Breast epithelium (tissue), 3 donors: Measurements from ENCODE around the gene CDK14.

Experiments used
- POLR2A ChIP-seq: fragments of 450-650 bp; IDR thresholded peaks from one replicate; pipeline ENCODE4 v1.6.1; 2016; ENCODE audit warnings: antibody characterized with exemption, mild to moderate bottlenecking, moderate library complexity
- POLR2AphosphoS5 ChIP-seq, 3 donors: sonication (generic); formaldehyde crosslinking; IDR thresholded peaks; one replicate each; pipeline ENCODE4 v1.6.1; 2017; ENCODE audit warnings: antibody characterized with exemption in 3 of 3
- TF ChIP-seq, protein P1 (sequence below), 3 donors: fragments of 450-650 bp; IDR thresholded peaks; one replicate each; pipeline ENCODE4 v1.5.1; 2016 to 2017; ENCODE audit warnings: antibody characterized with exemption in 3 of 3, mild to moderate bottlenecking in 3 of 3, moderate library complexity in 3 of 3

DNA sequence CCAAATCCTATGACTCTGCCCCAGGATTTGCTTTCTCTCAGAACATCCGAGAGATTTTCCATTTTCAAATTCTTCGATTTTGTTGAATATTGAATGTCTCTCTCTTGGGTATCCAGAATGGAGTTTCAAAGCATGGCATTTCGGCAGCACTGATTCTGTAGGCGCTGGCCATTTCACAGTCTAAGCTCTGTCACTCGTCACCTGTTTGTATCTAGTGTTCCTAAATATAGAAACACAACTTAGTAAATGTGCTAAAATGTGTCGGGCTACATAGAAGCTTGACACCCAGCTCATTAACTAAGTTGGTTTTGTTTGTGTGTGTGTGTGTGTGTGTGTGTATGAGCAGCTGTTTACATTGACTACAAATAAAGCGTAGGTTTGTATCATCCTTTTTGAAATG is 494.6 kb downstream of the CDK14 start:
- TF ChIP-seq, protein P1, sequence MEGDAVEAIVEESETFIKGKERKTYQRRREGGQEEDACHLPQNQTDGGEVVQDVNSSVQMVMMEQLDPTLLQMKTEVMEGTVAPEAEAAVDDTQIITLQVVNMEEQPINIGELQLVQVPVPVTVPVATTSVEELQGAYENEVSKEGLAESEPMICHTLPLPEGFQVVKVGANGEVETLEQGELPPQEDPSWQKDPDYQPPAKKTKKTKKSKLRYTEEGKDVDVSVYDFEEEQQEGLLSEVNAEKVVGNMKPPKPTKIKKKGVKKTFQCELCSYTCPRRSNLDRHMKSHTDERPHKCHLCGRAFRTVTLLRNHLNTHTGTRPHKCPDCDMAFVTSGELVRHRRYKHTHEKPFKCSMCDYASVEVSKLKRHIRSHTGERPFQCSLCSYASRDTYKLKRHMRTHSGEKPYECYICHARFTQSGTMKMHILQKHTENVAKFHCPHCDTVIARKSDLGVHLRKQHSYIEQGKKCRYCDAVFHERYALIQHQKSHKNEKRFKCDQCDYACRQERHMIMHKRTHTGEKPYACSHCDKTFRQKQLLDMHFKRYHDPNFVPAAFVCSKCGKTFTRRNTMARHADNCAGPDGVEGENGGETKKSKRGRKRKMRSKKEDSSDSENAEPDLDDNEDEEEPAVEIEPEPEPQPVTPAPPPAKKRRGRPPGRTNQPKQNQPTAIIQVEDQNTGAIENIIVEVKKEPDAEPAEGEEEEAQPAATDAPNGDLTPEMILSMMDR (IDR thresholded peaks at IDR 0.05): no peak
- TF ChIP-seq POLR2A (no peak), POLR2AphosphoS5 (IDR thresholded peaks at IDR 0.05) (no peak)
